ENCODE results near the gene NFE2.

Gene NFE2

GRCh38 chr12:54306925-54307741, 6.3 kb upstream of the NFE2 start:
- ATAC-seq = peak; percentile 59
- TF ChIP-seq PPARA (CRISPR knock-in tag; IDR thresholded peaks at IDR 0.05; ENCODE audit: borderline replicate concordance) = no peak
- no peak for TF ChIP-seq BACH2 (CRISPR knock-in tag; IDR thresholded peaks at IDR 0.05; ENCODE audit: borderline replicate concordance)
- TF ChIP-seq PATZ1 (CRISPR knock-in tag; IDR thresholded peaks at IDR 0.05; ENCODE audit: borderline replicate concordance) = no peak
- no peak for TF ChIP-seq RARB (CRISPR knock-in tag; IDR thresholded peaks at IDR 0.05)
- no peak for TF ChIP-seq TOX (CRISPR knock-in tag; IDR thresholded peaks at IDR 0.05; ENCODE audit: borderline replicate concordance)
- TF ChIP-seq CREB5 (CRISPR knock-in tag; IDR thresholded peaks at IDR 0.05; ENCODE audit: low read depth) = no peak
- no peak for TF ChIP-seq ZFP30 (CRISPR knock-in tag; IDR thresholded peaks at IDR 0.05)
- TF ChIP-seq ESRRG (CRISPR knock-in tag; IDR thresholded peaks at IDR 0.05) = no peak
- no peak for TF ChIP-seq ZNF8 (CRISPR knock-in tag; IDR thresholded peaks at IDR 0.05)
- TF ChIP-seq ZC3H10 (CRISPR knock-in tag; IDR thresholded peaks at IDR 0.05) = no peak
- no peak for TF ChIP-seq ISL1 (CRISPR knock-in tag; IDR thresholded peaks at IDR 0.05)
- TF ChIP-seq OSR1 (CRISPR knock-in tag; IDR thresholded peaks at IDR 0.05) = no peak
- no peak for TF ChIP-seq TCF4 (CRISPR knock-in tag; IDR thresholded peaks at IDR 0.05; ENCODE audit: borderline replicate concordance)
- no peak for TF ChIP-seq SNAI2 (CRISPR knock-in tag; IDR thresholded peaks at IDR 0.05)
- TF ChIP-seq ZNF70 (CRISPR knock-in tag; IDR thresholded peaks at IDR 0.05) = no peak
- TF ChIP-seq ZFP3 (CRISPR knock-in tag; IDR thresholded peaks at IDR 0.05) = no peak
- no peak for TF ChIP-seq TSHZ2 (CRISPR knock-in tag; IDR thresholded peaks at IDR 0.05)
- TF ChIP-seq GLIS3 (CRISPR knock-in tag; IDR thresholded peaks at IDR 0.05) = no peak
- no peak for TF ChIP-seq ARNTL (CRISPR knock-in tag; IDR thresholded peaks at IDR 0.05; ENCODE audit: borderline replicate concordance, low read depth)

GRCh38 chr12:54304187-54304810, 3.5 kb upstream of the NFE2 start:
- no peak for ATAC-seq
- TF ChIP-seq RARB (CRISPR knock-in tag; IDR thresholded peaks at IDR 0.05) (no peak), TSHZ2 (CRISPR knock-in tag; IDR thresholded peaks at IDR 0.05) (no peak), PPARA (CRISPR knock-in tag; IDR thresholded peaks at IDR 0.05; ENCODE audit: borderline replicate concordance) (no peak), ESRRG (CRISPR knock-in tag; IDR thresholded peaks at IDR 0.05) (no peak), ZNF8 (CRISPR knock-in tag; IDR thresholded peaks at IDR 0.05) (no peak)

- no peak for ATAC-seq
- TF ChIP-seq OSR1 (CRISPR knock-in tag; IDR thresholded peaks at IDR 0.05) (no peak), SNAI2 (CRISPR knock-in tag; IDR thresholded peaks at IDR 0.05) (no peak), PPARA (CRISPR knock-in tag; IDR thresholded peaks at IDR 0.05; ENCODE audit: borderline replicate concordance) (no peak), BACH2 (CRISPR knock-in tag; IDR thresholded peaks at IDR 0.05; ENCODE audit: borderline replicate concordance) (no peak)
These were observed 2.8 kb upstream of the NFE2 start for GRCh38 chr12:54303640-54304039.
